BLaER1 (cell line): Measurements from ENCODE around the gene CHTF8.

Experiments
- H3K27ac ChIP-seq: shearing (Covaris generic); formaldehyde crosslinking; 2 replicates; pipeline ENCODE4 v1.8.1; 2022
- H3K27me3 ChIP-seq: shearing (Covaris generic); formaldehyde crosslinking; 2 replicates; pipeline ENCODE4 v1.8.1; 2022
- H3K36me3 ChIP-seq: shearing (Covaris generic); formaldehyde crosslinking; 2 replicates; pipeline ENCODE4 v1.8.1; 2022
- H3K4me1 ChIP-seq: shearing (Covaris generic); formaldehyde crosslinking; 2 replicates; pipeline ENCODE4 v1.8.1; 2022
- H3K4me2 ChIP-seq: shearing (Covaris generic); formaldehyde crosslinking; 2 replicates; pipeline ENCODE4 v1.8.1; 2022
- H3K4me3 ChIP-seq: shearing (Covaris generic); formaldehyde crosslinking; 2 replicates; pipeline ENCODE4 v1.8.1; 2022
- H3K9ac ChIP-seq: shearing (Covaris generic); formaldehyde crosslinking; 2 replicates; pipeline ENCODE4 v1.8.1; 2022
- H3K9me3 ChIP-seq: shearing (Covaris generic); formaldehyde crosslinking; 2 replicates; pipeline ENCODE4 v1.8.1; 2022
- H4K20me1 ChIP-seq: shearing (Covaris generic); formaldehyde crosslinking; 2 replicates; pipeline ENCODE4 v1.8.1; 2022
- Cebpa-rat ChIP-seq: shearing (Covaris generic); IDR thresholded peaks from 2 replicates; pipeline ENCODE4 v1.8.1; 2022

CHTF8 gene

GRCh38 chr16:69073181-69073702 lies 59.1 kb downstream of the CHTF8 start:
- Histone ChIP-seq H3K27me3 (no peaks in the 10 kb centered on the region), H4K20me1 (no peaks in the 10 kb centered on the region), H3K9me3 (no peaks in the 10 kb centered on the region), H3K4me3 (no peak overlapping the region), H3K9ac (no peak overlapping the region), H3K4me1 (0 out of 2 replicates have a peak, but pooled peaks cover 4% of the 10 kb centered on the region), H3K4me2 (no peak overlapping the region), H3K36me3 (no peaks in the 10 kb centered on the region), H3K27ac (no peak overlapping the region)
- TF ChIP-seq Cebpa-rat, result no peak

DNA sequence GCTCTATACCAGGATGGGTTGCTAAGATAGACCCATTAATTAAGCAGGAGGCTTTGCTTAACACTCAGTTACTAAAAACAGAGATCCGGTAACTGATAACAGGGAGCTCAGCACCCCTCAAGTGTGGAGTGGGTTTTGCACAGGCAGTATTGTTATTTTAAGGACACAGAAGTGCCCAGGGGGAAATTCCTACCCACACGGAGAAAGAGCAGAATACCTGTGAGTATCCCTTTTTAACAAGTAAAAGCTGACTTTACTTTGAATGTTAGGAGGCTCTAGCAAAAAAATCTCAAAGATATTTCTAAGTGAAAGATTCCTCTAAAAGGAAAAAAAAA lies 59.8 kb downstream of the CHTF8 start:
- Histone ChIP-seq H4K20me1 (no peaks in the 10 kb centered on the region), H3K36me3 (no peaks in the 10 kb centered on the region), H3K4me3 (no peak overlapping the region), H3K4me2 (no peak overlapping the region), H3K9ac (no peak overlapping the region), H3K27me3 (no peaks in the 10 kb centered on the region), H3K4me1 (0 out of 2 replicates have a peak, but pooled peaks cover 4% of the 10 kb centered on the region), H3K9me3 (no peaks in the 10 kb centered on the region), H3K27ac (no peak overlapping the region)
- no peak for TF ChIP-seq Cebpa-rat

GRCh38 chr16:69071036-69071435 lies 61.4 kb downstream of the CHTF8 start:
- Histone ChIP-seq H3K9ac (no peak overlapping the region), H4K20me1 (no peaks in the 10 kb centered on the region), H3K36me3 (no peaks in the 10 kb centered on the region), H3K27me3 (no peaks in the 10 kb centered on the region), H3K4me1 (0 out of 2 replicates have a peak, but pooled peaks cover 4% of the 10 kb centered on the region), H3K27ac (no peak overlapping the region), H3K4me2 (no peak overlapping the region), H3K4me3 (no peak overlapping the region), H3K9me3 (no peaks in the 10 kb centered on the region)
- no peak for TF ChIP-seq Cebpa-rat

DNA sequence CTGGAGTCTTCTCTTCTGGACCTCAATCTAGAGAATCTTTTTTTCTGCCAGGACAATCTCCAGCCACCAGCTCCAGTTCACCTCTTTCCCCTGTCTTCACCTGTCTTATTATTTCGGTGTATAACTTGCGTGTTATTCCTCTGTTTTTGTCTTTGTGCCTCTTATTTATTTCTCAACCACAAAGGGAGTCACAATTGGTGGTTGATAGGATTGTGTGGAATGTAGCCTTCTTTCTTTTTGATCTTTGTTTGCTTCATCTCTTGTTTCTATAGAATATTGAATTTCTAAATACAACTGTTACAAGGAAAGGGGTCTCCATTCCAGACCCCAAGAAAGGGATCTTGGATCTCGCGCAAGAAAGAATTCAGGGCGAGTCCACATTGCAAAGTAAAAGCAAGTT lies 62.9 kb downstream of the CHTF8 start:
- TF ChIP-seq Cebpa-rat, result no peak
- Histone ChIP-seq H4K20me1 (no peaks in the 10 kb centered on the region), H3K27ac (no peak overlapping the region), H3K27me3 (no peaks in the 10 kb centered on the region), H3K4me2 (no peak overlapping the region), H3K36me3 (no peaks in the 10 kb centered on the region), H3K4me3 (no peak overlapping the region), H3K4me1 (peaks cover 13% of the 10 kb centered on the region), H3K9me3 (no peaks in the 10 kb centered on the region), H3K9ac (no peak overlapping the region)
